GM18520 (cell line): ENCODE data around the gene SKA1.
"Not testable (repeated sequence)": the region's sequence is repeated elsewhere in the genome, so short reads cannot be mapped to it uniquely, and the experiment has no call there.

ENCODE experiments used
- ATAC-seq: cut with Tn5 transposase; IDR thresholded peaks from one replicate; pipeline ENCODE4 v1.9.1; 2021; ENCODE audit not compliant: unreplicated experiment

SKA1 gene

GRCh38 chr18:50428531-50429206 lies 53.8 kb downstream of the SKA1 start:
- ATAC-seq, result no peak

- ATAC-seq, result no peak
Observed at GRCh38 chr18:50429207-50429948, 54.5 kb downstream of the SKA1 start.

GRCh38 chr18:50432915-50433314 lies 58.1 kb downstream of the SKA1 start:
- no peak for ATAC-seq

- not testable (repeated sequence) for ATAC-seq
Observed at GRCh38 chr18:50436742-50437141, 61.9 kb downstream of the SKA1 start.

- ATAC-seq, result no peak
Observed at GRCh38 chr18:50439460-50440015, 64.7 kb downstream of the SKA1 start.

- ATAC-seq, result no peak
Observed at GRCh38 chr18:50441016-50441415, 66.2 kb downstream of the SKA1 start.

- ATAC-seq, result no peak
Observed at GRCh38 chr18:50441501-50441900, 66.7 kb downstream of the SKA1 start.
